Testis (tissue), 3 donors: ENCODE measurements around the gene PLA1A. TPM values are rescaled to one million over a fixed set of nuclear protein-coding genes. Genes with fewer than 3 reads are reported as not detected.
"Not testable (repeated sequence)": the region's sequence is repeated elsewhere in the genome, so short reads cannot be mapped to it uniquely, and the experiment has no call there.

Experiments
- DNase-seq: peaks from one replicate; pipeline ENCODE4 v3.0.0-alpha.2; 2019
- H3K27ac ChIP-seq, 2 donors: fragments of 200-600 bp; sonication (generic); one replicate each; pipeline ENCODE4 v1.5.1; 2019
- H3K27me3 ChIP-seq: fragments of 200-600 bp; sonication (generic); one replicate; pipeline ENCODE4 v1.5.1; 2019
- H3K36me3 ChIP-seq: fragments of 200-600 bp; sonication (generic); one replicate; pipeline ENCODE4 v1.5.1; 2017; ENCODE audit warnings: low read depth; ENCODE audit errors: missing control alignments
- H3K4me1 ChIP-seq: fragments of 200-600 bp; sonication (generic); one replicate; pipeline ENCODE4 v1.5.1; 2019
- H3K4me3 ChIP-seq, 2 donors: fragments of 200-600 bp; sonication (generic); one replicate each; pipeline ENCODE4 v1.5.1; 2017 to 2019
- H3K9me3 ChIP-seq: fragments of 200-600 bp; sonication (generic); one replicate; pipeline ENCODE4 v1.5.1; 2017
- CTCF ChIP-seq, 3 experiments: fragments of 450-650 bp in 2 of 3; fragments of 200-600 bp in 1 of 3; sonication (generic) in 1 of 3; IDR thresholded peaks; one replicate each; pipeline ENCODE4 v1.5.1; 2016 to 2019; ENCODE audit warnings: antibody characterized with exemption in 3 of 3, mild to moderate bottlenecking in 2 of 3, moderate library complexity in 1 of 3
- POLR2A ChIP-seq: fragments of 450-650 bp; IDR thresholded peaks from one replicate; pipeline ENCODE4 v1.6.1; 2017; ENCODE audit warnings: antibody characterized with exemption, mild to moderate bottlenecking, moderate library complexity
- whole genome bisulfite sequencing, 2 donors: methylation state at CpG; one replicate each; pipeline ENCODE4 v1.1.5; 2018; 5-methylcytosine and 5-hydroxymethylcytosine counted together
- intact Hi-C: fragments of 100-400 bp; cut with DNase I; formaldehyde crosslinking; loops from one replicate; pipeline ENCODE4 v1.15.1; 2023; ENCODE audit warnings: low total_unique reads
- polyA plus RNA-seq: library from polyadenylated mRNA; stranded (reverse); fragments of 350-450 nt; fragmentation: Illumina TruSeq; extraction: RNeasy Lipid Tissue Mini Kit (QIAGEN cat#74804); gene quantifications from one replicate; pipeline ENCODE4 v1.2.3, GENCODE V29; 2014; ENCODE audit warnings: low read depth, low replicate concordance; ENCODE audit not compliant: insufficient read depth
- total RNA-seq, 2 donors: library from RNA; depleted of rRNA; stranded (reverse); fragments of >200 nt; gene quantifications; one replicate each; pipeline ENCODE4 v1.2.3, GENCODE V29; 2016

The PLA1A gene
- total and polyA plus RNA-seq, 3 donors from 2014 or later = 0.87 to 8.7 (median 2.7) TPM

- intact Hi-C loops = no loop called here
- no peak overlapping the region for H3K27ac ChIP-seq
- WGBS, 2 donors = 87 to 95% methylated on average over 5 of the region's 5 CpGs
These were observed 3.6 kb upstream of the PLA1A start for GRCh38 chr3:119594066-119594465.

GRCh38 chr3:119594929-119595328 is 2.8 kb upstream of the PLA1A start:
- H3K4me3 ChIP-seq, intact Hi-C loops, DNase-seq, H3K27ac ChIP-seq, H3K9me3 ChIP-seq, H3K36me3 ChIP-seq, H3K4me1 ChIP-seq, H3K27me3 ChIP-seq: not testable (repeated sequence)
- WGBS, 2 donors = 93 to 100% methylated on average over 1 of the region's 1 CpG

More at GRCh38 chr3:119594066-119594465, 3.6 kb upstream of the PLA1A start:
- DNase-seq = no peak
- no peak for TF ChIP-seq POLR2A
- no peak for TF ChIP-seq CTCF (IDR thresholded peaks at IDR 0.05)
- H3K4me1 ChIP-seq = no peaks in the 10 kb centered on the region
- no peaks in the 10 kb centered on the region for H3K27me3 ChIP-seq
- no peak overlapping the region for H3K4me3 ChIP-seq
- no peaks in the 10 kb centered on the region for H3K9me3 ChIP-seq
- no peaks in the 10 kb centered on the region for H3K36me3 ChIP-seq

GRCh38 chr3:119595639-119596334 is 1.9 kb upstream of the PLA1A start:
- TF ChIP-seq POLR2A = no peak
- WGBS, 2 donors = 78 to 80% methylated on average over 7 of the region's 7 CpGs
- Histone ChIP-seq H3K4me3 (no peak overlapping the region), H3K4me1 (no peaks in the 10 kb centered on the region), H3K27me3 (no peaks in the 10 kb centered on the region), H3K27ac (peak overlapping the region in 1 of 2 donors; percentile 37), H3K36me3 (no peaks in the 10 kb centered on the region), H3K9me3 (no peaks in the 10 kb centered on the region)
- DNase-seq = no peak
- intact Hi-C loops = no loop called here

DNA sequence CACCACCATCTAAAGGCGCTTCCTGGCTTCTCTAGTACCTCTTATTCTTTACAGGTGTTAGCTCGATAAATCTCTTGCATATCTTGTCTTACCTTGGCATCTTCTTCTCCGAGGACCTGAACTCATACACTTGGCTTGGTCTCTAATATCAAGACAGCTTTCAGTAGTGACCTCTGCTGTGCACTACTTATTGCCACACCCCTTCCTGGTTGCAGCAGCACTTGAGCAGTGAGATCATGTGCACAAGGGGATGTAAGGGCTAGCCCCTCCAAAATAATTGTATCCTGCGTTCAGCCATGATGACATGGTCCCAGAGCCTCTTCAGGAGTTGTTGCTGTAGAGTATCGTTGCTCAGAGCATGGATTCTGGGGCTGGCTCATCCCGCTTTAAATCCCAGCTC is 1.3 kb upstream of the PLA1A start:
- H3K27ac ChIP-seq = no peak overlapping the region
- no peaks in the 10 kb centered on the region for H3K27me3 ChIP-seq
- H3K36me3 ChIP-seq = no peaks in the 10 kb centered on the region
- no peak for TF ChIP-seq POLR2A
- no peak for TF ChIP-seq CTCF (IDR thresholded peaks at IDR 0.05)
- intact Hi-C loops = no loop called here
- H3K4me1 ChIP-seq = no peaks in the 10 kb centered on the region
- H3K4me3 ChIP-seq = no peak overlapping the region
- no peaks in the 10 kb centered on the region for H3K9me3 ChIP-seq
- WGBS, 2 donors = 93% methylated on average over 6 of the region's 6 CpGs
- no peak for DNase-seq

- no peaks in the 10 kb centered on the region for H3K36me3 ChIP-seq
- peak overlapping the region in 1 of 2 donors; percentile 77 for H3K27ac ChIP-seq
- H3K4me3 ChIP-seq = no peak overlapping the region
- no peak for DNase-seq
- TF ChIP-seq POLR2A (no peak), CTCF (IDR thresholded peaks at IDR 0.05) (no peak)
- intact Hi-C loops = no loop called here
- H3K4me1 ChIP-seq = no peaks in the 10 kb centered on the region
- 97 to 100% methylated on average over 1 of the region's 1 CpG for WGBS, 2 donors
- H3K9me3 ChIP-seq = no peaks in the 10 kb centered on the region
- H3K27me3 ChIP-seq = no peaks in the 10 kb centered on the region
These were observed 869 bp downstream of the PLA1A start for GRCh38 chr3:119598410-119599098.
